ENCODE measurements around the gene LHX1. TPM values are rescaled to one million over a fixed set of nuclear protein-coding genes. Genes with fewer than 3 reads are reported as not detected.
A peak's percentile ranks its signal among the peaks of the same experiment; 100 is the strongest.

LHX1 gene
- total RNA-seq, 1 experiment from 2014 or later: 0.61 TPM

- TF ChIP-seq ELF4 (CRISPR knock-in tag; IDR thresholded peaks at IDR 0.05; ENCODE audit: low read depth): no peak
- no peak for TF ChIP-seq ZNF121 (CRISPR knock-in tag; IDR thresholded peaks at IDR 0.05)
- TF ChIP-seq E2F1 (CRISPR knock-in tag; IDR thresholded peaks at IDR 0.05): no peak
- no peak for TF ChIP-seq PRDM15 (CRISPR knock-in tag; IDR thresholded peaks at IDR 0.05)
- TF ChIP-seq RELA (CRISPR knock-in tag; IDR thresholded peaks at IDR 0.05; ENCODE audit: borderline replicate concordance): no peak
- TF ChIP-seq SMAD4 (CRISPR knock-in tag; IDR thresholded peaks at IDR 0.05): no peak
Observed at GRCh38 chr17:36944553-36944952, 7.3 kb downstream of the LHX1 start (continued).

- Mint-ChIP-seq H3K4me1 (peaks cover 67% of the 10 kb centered on the region), H3K27ac (no peak overlapping the region), H3K27me3 (ENCODE audit: low read depth) (peaks cover 94% of the 10 kb centered on the region), H3K4me3 (peak overlapping the region; percentile 19; the same call in 1 of the 2 replicates), H3K9me3 (no peaks in the 10 kb centered on the region), H3K36me3 (no peaks in the 10 kb centered on the region)
- ATAC-seq (no peak), DNase-seq (ENCODE audit: low spot score) (no peak)
- ChIA-PET POLR2A (no interaction called here), CTCF (no interaction called here)
- TF ChIP-seq ATF2 (CRISPR knock-in tag; IDR thresholded peaks at IDR 0.05; ENCODE audit: borderline replicate concordance, low read depth): no peak
- no peak for TF ChIP-seq ARID4B (CRISPR knock-in tag; IDR thresholded peaks at IDR 0.05; ENCODE audit: borderline replicate concordance)
- TF ChIP-seq USF1 (CRISPR knock-in tag; IDR thresholded peaks at IDR 0.05): no peak
- no peak for TF ChIP-seq ZNF512 (CRISPR knock-in tag; IDR thresholded peaks at IDR 0.05; ENCODE audit: borderline replicate concordance)
- no peak for TF ChIP-seq NR3C1 (CRISPR knock-in tag; conservative IDR thresholded peaks at IDR 0.05; ENCODE audit: low read depth)
- no peak for TF ChIP-seq MYBL2 (CRISPR knock-in tag; IDR thresholded peaks at IDR 0.05)
- no peak for TF ChIP-seq FOXP4 (CRISPR knock-in tag; IDR thresholded peaks at IDR 0.05)
- TF ChIP-seq NR1H2 (CRISPR knock-in tag; IDR thresholded peaks at IDR 0.05): no peak
- TF ChIP-seq RELA (CRISPR knock-in tag; IDR thresholded peaks at IDR 0.05; ENCODE audit: borderline replicate concordance): no peak
- TF ChIP-seq NFATC4 (CRISPR knock-in tag; IDR thresholded peaks at IDR 0.05): no peak
- no peak for TF ChIP-seq PRRX2 (CRISPR knock-in tag; IDR thresholded peaks at IDR 0.05)
- no peak for TF ChIP-seq ZNF671 (CRISPR knock-in tag; IDR thresholded peaks at IDR 0.05)
- TF ChIP-seq USF2 (CRISPR knock-in tag; IDR thresholded peaks at IDR 0.05): no peak
- TF ChIP-seq MLX (CRISPR knock-in tag; IDR thresholded peaks at IDR 0.05): no peak
Observed at GRCh38 chr17:36945140-36945539, 7.9 kb downstream of the LHX1 start.
